Ovary (tissue), 10 donors: Measurements from ENCODE around the gene SPOCK1. TPM values are rescaled to one million over a fixed set of nuclear protein-coding genes. Genes with fewer than 3 reads are reported as not detected.
A peak's percentile ranks its signal among the peaks of the same experiment; 100 is the strongest.
"Not testable (repeated sequence)": the region's sequence is repeated elsewhere in the genome, so short reads cannot be mapped to it uniquely, and the experiment has no call there.

ENCODE experiments used
- DNase-seq, 5 donors: peaks; one replicate each; pipeline ENCODE4 v3.0.0-alpha.2; 2019 to 2020
- H3K27ac ChIP-seq, 2 donors: fragments of 200-600 bp; one replicate each; pipeline versions ENCODE4 v1.5.1 to v1.8.0; 2019 to 2022
- H3K27me3 ChIP-seq: fragments of 200-600 bp; one replicate; pipeline ENCODE4 v1.8.0; 2022
- H3K36me3 ChIP-seq: fragments of 200-600 bp; sonication (generic); one replicate; pipeline ENCODE4 v1.5.1; 2019
- H3K4me1 ChIP-seq: one replicate; pipeline ENCODE4 v1.8.1; 2013; ENCODE audit warnings: mild to moderate bottlenecking, moderate library complexity; ENCODE audit not compliant: insufficient read depth
- H3K4me3 ChIP-seq: fragments of 200-600 bp; sonication (generic); one replicate; pipeline ENCODE4 v1.5.1; 2017
- H3K9me3 ChIP-seq, 2 donors: fragments of 200-600 bp in 1 of 2; sonication (generic) in 1 of 2; one replicate each; pipeline versions ENCODE4 v1.5.1 to v1.8.1; 2013 to 2019; ENCODE audit warnings: mild to moderate bottlenecking in 1 of 2, moderate library complexity in 1 of 2
- CTCF ChIP-seq, 3 donors: fragments of 450-650 bp in 2 of 3; fragments of 200-600 bp in 1 of 3; IDR thresholded peaks; one replicate each; pipeline versions ENCODE4 v1.5.1 to v1.8.0; 2016 to 2022; ENCODE audit warnings: antibody characterized with exemption in 3 of 3, mild to moderate bottlenecking in 1 of 3
- EP300 ChIP-seq: sonication (generic); formaldehyde crosslinking; IDR thresholded peaks from one replicate; pipeline ENCODE4 v1.6.1; 2017; ENCODE audit warnings: antibody characterized with exemption
- POLR2A ChIP-seq: fragments of 450-650 bp; IDR thresholded peaks from one replicate; pipeline ENCODE4 v1.6.1; 2017; ENCODE audit warnings: antibody characterized with exemption, mild to moderate bottlenecking, moderate library complexity
- WGBS, 3 donors: extraction: QIAGEN DNeasy Blood & Tissue Kit in 1 of 3; methylation state at CpG; one replicate each; pipeline versions ENCODE4 v1.1.5 to v1.1.7; 2013 to 2017; 5-methylcytosine and 5-hydroxymethylcytosine counted together
- intact Hi-C, 4 donors: fragments of 100-400 bp; cut with DNase I; formaldehyde crosslinking; loops; one replicate each; pipeline versions ENCODE4 v1.11.0 to v1.15.1; 2022 to 2023
- long read RNA-seq, 3 donors: library from polyadenylated mRNA in 2 of 3; unstranded in 2 of 3; transcript quantifications; one replicate each; pipeline ENCODE4 v2.0.0 and lab custom pipeline, GENCODE V29; 2021 to 2026
- polyA plus RNA-seq, 2 donors: library from polyadenylated mRNA; stranded (reverse); fragments of 200-250 nt in 1 of 2; fragments of 350-450 nt in 1 of 2; fragmentation: Illumina TruSeq in 1 of 2; extraction: RNeasy Lipid Tissue Mini Kit (QIAGEN cat#74804) in 1 of 2; gene quantifications; one replicate each; pipeline ENCODE4 v1.2.3, GENCODE V29; 2013 to 2014
- total RNA-seq, 7 donors: library from RNA; depleted of rRNA in 2 of 7; stranded (reverse); fragments of >200 nt in 2 of 7; fragmentation: NEBNext Ultra II Directional in 3 of 7; extraction: Animal tissue kit (Norgen Biotek cat#: 25700) in 3 of 7; gene quantifications; one replicate each; pipeline versions ENCODE4 v1.1.0 to v1.2.4, GENCODE V29; 2016 to 2023
- donor health status: DM: no; HTN: no; CAD: no; lungs with moderate emphysema.
- donor health status: DM: no; HTN: no; CAD: no.
- donor health status: Bipolar disorder and iron deficiency.
- donor health status: DM: yes; HTN: yes; CAD: no.
- donor health status: DM: no; HTN: no; CAD: no.
- donor health status: DM: yes; HTN: yes; CAD: no.

SPOCK1 gene
- total RNA-seq (10 to 100 TPM in 4 of 7 donors, 1 to 10 TPM in 3; 1.3 to 42.6 (median 10.8) TPM), polyA plus RNA-seq (10 to 100 TPM in 1 of 2 donors, 1 to 10 TPM in 1; 2.4 to 28.2 TPM)
- long read RNA-seq, donor 1, partial matches to known transcripts = 0 of 2 reads
- long read RNA-seq, donor 1, other reads (novel, unspliced or antisense) = 2 of 2 reads
- long read RNA-seq, donor 2, full-length matches to known transcripts = 5 of 5 reads
- long read RNA-seq, donor 2, partial matches to known transcripts = 0 of 5 reads
- long read RNA-seq, donor 2, other reads (novel, unspliced or antisense) = 0 of 5 reads
- long read RNA-seq, donor 3, full-length matches to known transcripts = 12 of 12 reads
- long read RNA-seq, donor 3, partial matches to known transcripts = 0 of 12 reads
- long read RNA-seq, donor 3, other reads (novel, unspliced or antisense) = 0 of 12 reads

- intact Hi-C loops = no loop called here
- WGBS, 3 donors = 0 to 2% (median 1%) methylated on average over 68 to 78 of the region's 78 CpGs
- no peak for TF ChIP-seq CTCF (IDR thresholded peaks at IDR 0.05)
- H3K27me3 ChIP-seq = no peaks in the 10 kb centered on the region
- DNase-seq = peak in 4 of 5 donors; percentile 16 to 75 (median 34)
- H3K4me1 ChIP-seq = no peaks in the 10 kb centered on the region
- no peaks in the 10 kb centered on the region for H3K36me3 ChIP-seq
- no peak within 1 kb of the TSS for H3K27ac ChIP-seq
- peak within 1 kb of the TSS; percentile 38 for H3K4me3 ChIP-seq
- no peaks in the 10 kb centered on the region for H3K9me3 ChIP-seq
These were observed at the start of gene SPOCK1 for GRCh38 chr5:137498736-137499505. Gene SPOCK1, minus strand, starts transcription at chr5:137499326.

- WGBS, 3 donors = 84 to 86% (median 86%) methylated on average over 4 of the region's 4 CpGs
- no peak for DNase-seq
- intact Hi-C loops = no loop called here
These were observed 46.8 kb upstream of the SPOCK1 start for GRCh38 chr5:137545956-137546355.

GRCh38 chr5:137535449-137535848 is 36.3 kb upstream of the SPOCK1 start:
- H3K4me3 ChIP-seq, H3K4me1 ChIP-seq, H3K27me3 ChIP-seq, H3K9me3 ChIP-seq, H3K36me3 ChIP-seq, intact Hi-C loops, H3K27ac ChIP-seq, DNase-seq: not testable (repeated sequence)
- 61 to 75% (median 69%) methylated on average over 2 of the region's 2 CpGs for WGBS, 3 donors

More at GRCh38 chr5:137545956-137546355, 46.8 kb upstream of the SPOCK1 start:
- H3K36me3 ChIP-seq = no peaks in the 10 kb centered on the region
- H3K4me1 ChIP-seq = no peaks in the 10 kb centered on the region
- no peak for TF ChIP-seq CTCF (IDR thresholded peaks at IDR 0.05)
- no peak for TF ChIP-seq POLR2A
- no peak for TF ChIP-seq EP300
- H3K27ac ChIP-seq = no peak overlapping the region
- no peaks in the 10 kb centered on the region for H3K27me3 ChIP-seq
- H3K4me3 ChIP-seq = no peak overlapping the region
- no peaks in the 10 kb centered on the region for H3K9me3 ChIP-seq

- WGBS, 3 donors = 65 to 78% (median 75%) methylated on average over 5 of the region's 5 CpGs
- H3K9me3 ChIP-seq = no peaks in the 10 kb centered on the region
- H3K4me1 ChIP-seq = no peaks in the 10 kb centered on the region
- no peak for DNase-seq
- H3K4me3 ChIP-seq = no peak overlapping the region
- intact Hi-C loops = no loop called here
- H3K27me3 ChIP-seq = no peaks in the 10 kb centered on the region
- no peak for TF ChIP-seq POLR2A
- TF ChIP-seq CTCF (IDR thresholded peaks at IDR 0.05) = no peak
- no peak overlapping the region for H3K27ac ChIP-seq
- no peaks in the 10 kb centered on the region for H3K36me3 ChIP-seq
These were observed 34.8 kb upstream of the SPOCK1 start for GRCh38 chr5:137533963-137534362.

- intact Hi-C loops = no loop called here
- H3K4me1 ChIP-seq = no peaks in the 10 kb centered on the region
- no peaks in the 10 kb centered on the region for H3K9me3 ChIP-seq
- H3K27me3 ChIP-seq = no peaks in the 10 kb centered on the region
- H3K36me3 ChIP-seq = no peaks in the 10 kb centered on the region
- no peak overlapping the region for H3K4me3 ChIP-seq
- no peak overlapping the region for H3K27ac ChIP-seq
- DNase-seq = no peak
- TF ChIP-seq POLR2A (no peak), CTCF (IDR thresholded peaks at IDR 0.05) (no peak), EP300 (no peak)
These were observed 32.1 kb upstream of the SPOCK1 start for GRCh38 chr5:137531266-137531665.
